ENCODE data around the gene HABP4. TPM values are rescaled to one million over a fixed set of nuclear protein-coding genes. Genes with fewer than 3 reads are reported as not detected.

The HABP4 gene
- total and polyA plus RNA-seq, 10 of the 15 experiments (the other 5 are each of a cell fraction or from before 2014, with no cell fraction given), result 1.6 to 15.4 (median 11.6) TPM

GRCh38 chr9:96411129-96411838 is 38.7 kb upstream of the HABP4 start:
- DNase-seq (ENCODE audit: low read depth, low spot score) (no peak), FAIRE-seq (no peak), ATAC-seq (no peak)
- 76% methylated on average over 5 of the region's 5 CpGs for WGBS (ENCODE audit: insufficient coverage, insufficient replicate concordance, low lambda C conversion rate, missing lambda C conversion rate)
- Histone ChIP-seq H3K9me3 (replicated peaks; ENCODE audit: control insufficient read depth, insufficient read depth, low read length) (no peaks in the 10 kb centered on the region), H3K4me2 (ENCODE audit: control insufficient read depth, insufficient read depth) (no peak overlapping the region), H3K4me3 (no peak overlapping the region), H4K20me1 (ENCODE audit: control insufficient read depth, insufficient read depth) (no peaks in the 10 kb centered on the region), H3K79me2 (ENCODE audit: control insufficient read depth, insufficient read depth, low read length) (peaks cover 58% of the 10 kb centered on the region), H3K27ac (ENCODE audit: control insufficient read depth, insufficient read depth) (no peak overlapping the region), H3K27me3 (replicated peaks in 1 of 2; ENCODE audit: control insufficient read depth in 2 of 2, insufficient read depth in 2 of 2, low read length in 1 of 2) (no peaks in the 10 kb centered on the region), H3K9ac (ENCODE audit: control insufficient read depth, insufficient read depth, low read length) (no peak overlapping the region), H3K36me3 (ENCODE audit: control insufficient read depth in 2 of 2, insufficient read depth in 2 of 2, low read length in 1 of 2) (no peaks in the 10 kb centered on the region; a peak in 2 of 4 replicates), H3K4me1 (ENCODE audit: control insufficient read depth, insufficient read depth, low read length) (peaks cover 20% of the 10 kb centered on the region), H2AFZ (ENCODE audit: control insufficient read depth, low read depth, low read length) (no peak overlapping the region)
- ChIA-PET POLR2A (interaction anchor here (0.6 to 0.7 kb wide), 2 partner anchors 11 to 19 kb away, joined by 4 read pairs; no protein-coding TSS in a partner anchor), RAD21 (ENCODE audit: unreplicated experiment) (no interaction called here), SMC1A (ENCODE audit: uncharacterized antibody, unreplicated experiment) (interaction anchor here (1.0 kb wide), 1 partner anchor 148 kb away, joined by 3 read pairs; no protein-coding TSS in a partner anchor), CTCF (interaction anchor here (0.6 kb wide), 1 partner anchor 49 kb away, joined by 3 read pairs; no protein-coding TSS in a partner anchor)
- no TSS peak for BruUV-seq (replicated peaks)
- TF ChIP-seq PML (IDR thresholded peaks at IDR 0.05; ENCODE audit: low read length) (no peak), RAD51 (IDR thresholded peaks at IDR 0.05) (no peak), IRF5 (IDR thresholded peaks at IDR 0.05; ENCODE audit: borderline replicate concordance) (no peak), CREM (IDR thresholded peaks at IDR 0.05; ENCODE audit: low read depth) (no peak), EGR1 (IDR thresholded peaks at IDR 0.05; ENCODE audit: borderline replicate concordance in 1 of 2, low read depth in 2 of 2, low read length in 2 of 2) (no peak), PAX5 (IDR thresholded peaks at IDR 0.05; ENCODE audit: borderline replicate concordance, low read depth, low read length) (no peak), POLR2AphosphoS2 (IDR thresholded peaks at IDR 0.05; ENCODE audit: low read depth, low read length) (no peak), ZNF384 (IDR thresholded peaks at IDR 0.05; ENCODE audit: borderline replicate concordance, low read depth, low read length) (no peak), ETV6 (conservative IDR thresholded peaks at IDR 0.05 in 1 of 2, IDR thresholded peaks at IDR 0.05 in 1 of 2; ENCODE audit: borderline replicate concordance in 1 of 2, low read depth in 1 of 2) (no peak), CHD4 (IDR thresholded peaks at IDR 0.05) (no peak)
- in situ Hi-C loops (cut with MboI), result loop anchor here (10.0 to 25.0 kb wide), 2 partner anchors 1094 to 1226 kb away; partner anchors contain the start of genes NCBP1, TMOD1 and TSTD2
- intact Hi-C loops (cut with micrococcal nuclease; ENCODE audit: unreplicated experiment), result loop anchor here (10.0 kb wide), 1 partner anchor 154 kb away; no protein-coding TSS in a partner anchor

Measured in GM12878 (cell line).